HG02642 (cell line): ENCODE data around the gene ELF1.
"Not testable (repeated sequence)": the region's sequence is repeated elsewhere in the genome, so short reads cannot be mapped to it uniquely, and the experiment has no call there.

Source experiments
- ATAC-seq: cut with Tn5 transposase; IDR thresholded peaks from one replicate; pipeline ENCODE4 v1.9.1; 2021; ENCODE audit warnings: mild to moderate bottlenecking; ENCODE audit not compliant: unreplicated experiment, poor library complexity

ELF1 gene

DNA sequence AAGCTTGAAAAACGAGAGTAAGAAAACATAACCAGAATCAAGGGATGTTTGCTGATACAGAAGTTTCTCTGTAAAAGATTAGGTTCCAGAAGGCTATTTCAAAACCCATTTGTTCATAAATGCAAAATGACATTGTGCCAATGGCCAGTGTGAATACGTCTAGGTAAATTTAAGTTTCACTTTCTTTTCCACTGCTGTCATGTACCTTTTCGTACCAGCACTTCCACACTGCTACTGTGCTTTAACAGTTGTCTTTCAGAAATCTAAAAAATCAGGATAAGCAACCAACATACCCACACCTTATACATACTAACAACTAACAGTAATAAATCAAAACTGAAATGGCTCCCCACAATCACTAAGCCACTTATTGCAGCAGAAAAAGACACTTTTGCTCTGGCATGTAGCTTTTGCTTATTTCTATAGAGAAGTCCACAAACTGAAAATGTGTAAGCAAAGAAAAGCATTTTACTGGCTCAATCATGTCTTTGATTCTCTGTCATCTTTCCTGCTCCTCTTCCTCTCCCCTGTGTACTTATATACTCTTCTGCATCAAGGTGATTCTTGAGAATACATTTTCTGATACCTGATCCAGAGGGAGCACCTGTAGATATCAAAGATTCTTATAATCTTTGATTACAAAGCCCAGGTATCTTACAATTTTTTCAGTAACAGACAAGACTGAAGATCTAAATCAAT is 34.3 kb downstream of the ELF1 start:
- peak; percentile 54 for ATAC-seq

GRCh38 chr13:40983725-40984667 is 35.1 kb downstream of the ELF1 start:
- no peak for ATAC-seq

- no peak for ATAC-seq
Measured at GRCh38 chr13:40983259-40983658, 35.9 kb downstream of the ELF1 start.

DNA sequence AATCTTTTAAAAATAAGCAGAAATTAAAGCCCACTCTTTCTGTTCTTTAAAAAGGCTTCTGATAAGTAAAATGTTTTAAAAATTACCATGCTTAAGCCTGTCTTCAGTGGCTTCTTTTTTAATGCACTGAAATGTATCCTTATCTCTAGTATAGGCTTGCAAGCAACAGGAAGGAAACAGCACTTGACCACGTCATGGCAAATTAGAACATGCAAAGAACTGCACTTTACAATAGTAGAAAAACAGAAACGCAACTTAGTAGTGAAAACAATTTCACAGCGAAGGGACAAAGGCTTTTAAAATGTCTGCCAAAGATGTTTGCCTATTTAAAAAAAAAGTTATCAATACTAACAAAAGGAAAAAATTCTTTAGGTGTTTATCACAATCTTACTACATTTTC is 36.3 kb downstream of the ELF1 start:
- peak; percentile 54 for ATAC-seq

- no peak for ATAC-seq
Measured at GRCh38 chr13:40981949-40982348, 37.2 kb downstream of the ELF1 start.

DNA sequence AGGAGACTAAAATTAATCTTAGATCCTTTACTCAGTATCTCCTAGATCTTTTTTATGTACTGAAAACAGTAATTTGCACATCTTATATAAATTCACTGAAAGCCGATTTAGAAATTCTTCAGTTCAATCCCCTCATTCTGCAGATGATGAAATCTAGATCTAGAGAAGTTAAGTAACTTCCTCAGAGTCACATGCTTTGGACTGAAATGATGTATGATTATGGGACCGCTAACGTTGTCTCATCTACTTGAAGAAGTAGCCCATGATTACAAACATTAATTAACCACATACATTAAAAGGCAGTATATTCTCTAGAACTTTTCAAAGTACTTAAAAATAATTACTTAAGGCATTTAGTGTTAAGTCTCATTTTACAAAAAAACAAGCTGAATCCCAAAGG is 37.8 kb downstream of the ELF1 start:
- no peak for ATAC-seq

GRCh38 chr13:40980461-40980860 is 38.7 kb downstream of the ELF1 start:
- ATAC-seq = no peak

DNA sequence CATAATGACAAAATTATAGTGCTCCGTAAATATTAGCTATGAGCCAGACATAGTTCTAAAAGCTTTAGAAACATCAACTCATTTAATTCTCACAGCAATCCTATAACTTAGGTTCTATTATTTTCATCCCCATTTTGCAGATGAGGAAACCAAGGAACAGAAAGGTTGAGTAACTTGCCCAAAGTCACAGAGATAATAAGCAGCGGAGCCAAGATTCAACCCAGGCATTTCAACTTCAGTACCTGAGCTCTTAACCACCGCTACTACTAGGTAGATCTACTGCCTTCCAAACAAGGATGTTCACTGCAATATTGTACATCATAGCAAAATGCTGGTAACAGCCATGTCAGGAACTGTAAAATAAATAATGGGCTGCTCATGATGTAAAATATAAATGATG is 39.9 kb downstream of the ELF1 start:
- no peak for ATAC-seq

- not testable (repeated sequence) for ATAC-seq
Measured at GRCh38 chr13:40978109-40978508, 41.0 kb downstream of the ELF1 start.

DNA sequence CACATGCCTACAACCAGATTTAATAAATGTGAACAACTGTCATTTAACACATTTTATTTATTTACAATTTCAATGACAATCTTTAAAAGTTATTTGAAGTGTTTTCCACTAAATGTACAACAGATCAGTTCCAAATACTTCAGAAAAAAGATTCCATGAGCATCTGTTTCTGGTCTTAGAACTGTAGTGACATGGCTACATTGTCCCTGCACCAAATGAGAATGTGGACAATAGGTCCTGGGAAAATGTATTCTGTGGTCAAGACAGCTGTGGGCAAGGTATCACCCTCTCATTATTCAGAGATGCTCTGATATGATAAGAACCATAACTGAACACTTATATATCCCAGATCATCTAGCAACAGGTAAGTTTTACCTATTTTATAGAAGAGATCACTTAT is 43.7 kb downstream of the ELF1 start:
- ATAC-seq = no peak

DNA sequence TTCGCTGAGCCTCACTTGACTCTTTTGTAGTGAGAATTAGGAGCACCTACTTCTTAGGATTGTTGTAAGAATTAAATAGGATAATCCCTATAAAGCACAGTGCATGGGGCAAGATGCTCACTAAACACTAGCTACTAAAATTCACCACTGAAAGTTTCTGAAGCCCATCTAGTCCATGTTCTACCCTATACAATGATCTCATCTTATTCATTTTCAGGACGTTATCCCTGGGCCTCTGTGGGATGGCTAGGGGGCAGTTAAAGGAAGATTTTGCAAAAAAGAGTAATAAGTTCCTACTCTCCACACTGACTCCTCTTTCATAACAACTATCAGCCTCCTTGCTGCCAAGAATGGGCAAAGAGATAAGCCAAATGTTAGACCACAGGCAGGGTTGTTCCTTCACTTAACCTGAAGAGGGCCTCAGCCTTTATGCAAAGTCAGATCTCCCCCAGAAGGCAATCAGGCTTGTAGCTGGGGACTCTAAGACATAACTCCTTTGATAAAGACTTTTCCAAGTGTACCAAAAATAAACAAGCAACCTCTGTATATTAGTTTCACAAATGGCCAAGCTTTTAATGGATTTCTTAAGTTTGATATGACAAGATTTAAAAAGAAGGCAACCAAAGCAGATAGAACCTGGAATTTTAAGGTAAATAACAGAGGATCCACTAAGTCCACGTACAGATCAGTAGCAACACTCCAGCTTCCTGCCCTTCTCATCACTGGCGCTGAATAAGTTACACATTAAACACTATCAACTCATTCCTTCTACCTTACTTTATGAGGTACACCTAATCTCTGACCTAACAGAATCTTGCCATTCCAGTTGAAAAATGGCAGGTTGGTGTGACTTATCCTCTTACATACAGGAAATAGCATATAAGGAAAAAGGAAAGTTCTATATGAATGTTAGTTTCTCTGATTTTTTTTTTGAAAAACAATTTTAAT is 44.4 kb downstream of the ELF1 start:
- peak; percentile 75 for ATAC-seq

DNA sequence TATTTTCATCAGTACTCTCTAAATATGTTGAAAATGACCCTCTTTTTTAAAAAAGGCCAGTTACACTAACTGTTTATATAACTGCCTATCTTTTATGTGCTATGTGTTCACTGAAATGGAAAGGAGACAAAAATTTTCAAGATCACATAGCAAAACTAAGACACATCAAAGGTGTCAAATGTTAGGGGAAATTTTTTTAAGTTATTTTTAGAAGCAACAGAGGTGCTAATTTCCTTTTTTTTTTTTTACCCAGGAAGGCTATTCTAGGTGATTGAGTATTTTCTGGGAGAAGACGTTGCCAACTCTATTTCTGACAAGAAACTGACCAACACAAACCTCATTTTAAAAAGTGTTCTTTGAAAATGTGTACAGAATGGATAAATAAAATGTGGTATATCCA is 45.7 kb downstream of the ELF1 start:
- ATAC-seq = no peak

DNA sequence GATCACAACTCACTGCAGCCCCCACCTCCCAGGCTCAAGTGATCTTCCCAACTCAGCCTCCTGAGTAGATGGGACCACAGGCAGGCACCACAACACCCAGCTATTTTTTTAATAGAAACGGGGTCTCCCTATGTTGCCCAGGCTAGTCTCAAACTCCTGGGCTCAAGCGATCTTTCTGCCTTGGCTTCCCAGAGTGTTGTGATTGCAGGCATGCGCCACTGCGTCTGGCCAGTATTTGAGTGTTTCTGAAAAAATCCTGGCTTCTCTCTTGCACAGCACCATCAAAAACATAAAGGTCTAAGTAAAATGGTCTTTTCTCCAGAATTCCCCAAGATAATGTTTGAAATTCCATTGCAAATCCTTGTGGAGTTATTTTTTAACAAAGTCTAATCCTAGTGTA is 47.8 kb downstream of the ELF1 start:
- no peak for ATAC-seq

GRCh38 chr13:40970803-40971202 is 48.3 kb downstream of the ELF1 start:
- ATAC-seq = no peak

DNA sequence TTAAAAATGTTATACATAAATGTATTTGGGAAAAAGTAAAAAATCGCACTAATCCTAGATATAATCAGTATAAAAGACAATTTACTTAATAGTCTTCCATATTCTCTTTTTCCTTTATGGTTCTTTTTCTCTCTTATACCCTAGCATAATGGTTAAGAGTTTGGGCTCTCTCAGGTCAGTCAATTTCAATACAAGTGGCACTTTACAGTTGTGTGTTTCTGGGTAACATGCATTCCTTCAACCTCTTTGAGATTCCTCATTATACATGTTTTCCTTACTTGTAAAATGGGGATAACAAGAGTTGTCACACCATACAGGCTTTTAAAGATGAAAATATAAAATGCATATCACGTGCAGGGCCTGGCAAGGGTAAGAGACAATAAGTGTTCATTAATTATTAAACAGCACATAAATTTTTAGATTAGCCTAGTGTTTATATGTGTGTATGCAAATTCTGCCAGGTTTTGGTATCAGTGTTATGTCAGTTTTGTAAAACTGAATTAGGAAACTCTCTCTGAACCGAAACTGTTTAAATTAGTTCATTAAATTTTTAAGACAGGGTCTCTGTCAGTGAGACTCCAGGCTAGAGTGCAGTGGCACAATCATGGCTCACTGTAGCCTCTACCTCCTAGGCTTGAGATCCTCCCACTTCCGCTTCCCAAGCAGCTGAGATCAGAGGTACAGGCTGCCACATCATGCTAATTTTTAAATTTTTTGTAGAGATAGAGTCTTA is 49.8 kb downstream of the ELF1 start:
- peak; percentile 71 for ATAC-seq

DNA sequence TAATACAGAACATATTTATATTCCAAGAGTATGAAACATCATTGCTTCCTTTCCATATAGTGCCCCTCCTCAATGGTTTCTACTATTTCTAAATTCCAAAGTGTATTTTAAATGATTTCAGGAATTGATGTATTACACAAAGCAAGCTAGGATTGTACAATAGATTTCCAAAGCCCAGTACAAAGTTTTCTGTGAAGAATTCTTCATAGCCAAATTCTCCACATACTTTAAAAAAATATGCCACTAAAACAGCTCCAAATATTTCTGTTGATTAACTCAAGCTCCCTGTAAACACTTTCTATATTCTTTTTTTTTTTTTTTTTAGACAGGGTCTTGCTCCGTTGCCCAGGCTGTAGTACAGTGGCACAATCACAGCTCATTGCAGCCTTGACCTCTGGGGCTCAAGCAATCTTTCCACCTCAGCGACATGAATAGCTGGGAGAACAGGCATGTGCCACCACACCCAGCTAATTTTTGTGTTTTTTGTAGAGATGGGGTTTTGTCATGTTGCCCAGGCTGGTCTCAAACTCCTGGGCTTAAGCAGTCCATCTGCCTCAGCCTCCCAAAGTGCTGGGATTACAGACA is 50.6 kb downstream of the ELF1 start:
- no peak for ATAC-seq

DNA sequence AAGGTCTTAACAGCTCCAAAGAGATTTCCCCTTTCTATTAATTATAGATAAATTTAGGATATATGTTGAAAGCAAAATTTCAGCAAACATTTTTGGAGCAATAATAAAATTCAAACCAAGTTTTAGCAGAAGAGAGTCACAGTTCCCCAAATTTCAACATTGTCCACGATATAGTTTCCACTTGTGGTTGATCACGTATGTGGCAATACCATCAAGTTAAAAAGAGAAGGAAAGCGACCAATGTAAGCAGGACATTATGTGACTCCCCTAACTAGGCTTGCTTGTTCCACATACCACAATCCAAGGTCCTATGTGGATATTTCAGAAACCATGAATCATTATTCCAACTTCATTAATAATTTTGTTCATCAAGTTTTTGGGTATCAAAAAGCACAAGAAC is 52.8 kb downstream of the ELF1 start:
- ATAC-seq = no peak

DNA sequence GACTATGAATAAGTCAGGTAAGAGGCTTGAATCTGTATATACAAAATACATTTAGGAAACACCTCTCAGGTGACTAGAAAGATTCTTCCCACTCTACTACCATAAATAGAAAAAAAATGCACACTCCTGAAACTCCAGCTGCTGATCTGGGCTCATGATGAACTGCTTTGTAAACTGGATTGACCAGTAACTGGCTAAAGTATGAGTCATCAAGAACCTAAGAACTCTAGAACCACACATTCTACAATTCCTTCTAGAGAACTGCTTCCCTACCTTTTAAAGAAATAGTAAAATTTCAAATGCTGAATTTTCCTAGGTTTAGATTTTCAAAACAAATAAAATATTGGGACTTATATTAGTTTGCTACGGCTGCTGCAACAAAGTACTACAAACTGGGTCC is 55.2 kb downstream of the ELF1 start:
- no peak for ATAC-seq

- ATAC-seq = no peak
Measured at GRCh38 chr13:40961826-40962225, 57.3 kb downstream of the ELF1 start.

DNA sequence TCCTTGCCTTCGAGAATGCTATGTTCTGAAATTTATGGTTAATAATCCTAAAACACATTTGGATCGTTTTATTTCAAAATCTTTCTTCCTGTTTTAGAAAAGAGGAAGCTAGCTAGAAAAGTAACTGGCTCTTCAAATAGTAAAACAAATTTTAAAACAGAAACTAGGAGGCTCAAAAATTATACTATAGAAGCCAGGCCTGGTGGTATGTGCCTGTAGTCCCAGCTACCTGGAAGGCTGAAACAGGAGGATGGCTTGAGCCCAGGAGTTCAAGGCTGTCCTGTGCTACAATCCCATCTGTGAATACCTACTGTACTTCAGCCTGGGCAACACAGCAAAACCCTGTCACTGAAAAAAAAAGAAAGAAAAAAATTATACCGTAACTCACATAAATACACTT is 57.9 kb downstream of the ELF1 start:
- ATAC-seq = no peak
